DMS153 (cell line): Measurements from ENCODE around the gene TRIM22.
"Not testable (repeated sequence)": the region's sequence is repeated elsewhere in the genome, so short reads cannot be mapped to it uniquely, and the experiment has no call there.

Experiments
- DNase-seq: peaks from one replicate; lab custom pipeline; 2025; lab: John Stamatoyannopoulos, UW

The TRIM22 gene

GRCh38 chr11:5690736-5691135 is 1.1 kb downstream of the TRIM22 start:
- no peak for DNase-seq

DNA sequence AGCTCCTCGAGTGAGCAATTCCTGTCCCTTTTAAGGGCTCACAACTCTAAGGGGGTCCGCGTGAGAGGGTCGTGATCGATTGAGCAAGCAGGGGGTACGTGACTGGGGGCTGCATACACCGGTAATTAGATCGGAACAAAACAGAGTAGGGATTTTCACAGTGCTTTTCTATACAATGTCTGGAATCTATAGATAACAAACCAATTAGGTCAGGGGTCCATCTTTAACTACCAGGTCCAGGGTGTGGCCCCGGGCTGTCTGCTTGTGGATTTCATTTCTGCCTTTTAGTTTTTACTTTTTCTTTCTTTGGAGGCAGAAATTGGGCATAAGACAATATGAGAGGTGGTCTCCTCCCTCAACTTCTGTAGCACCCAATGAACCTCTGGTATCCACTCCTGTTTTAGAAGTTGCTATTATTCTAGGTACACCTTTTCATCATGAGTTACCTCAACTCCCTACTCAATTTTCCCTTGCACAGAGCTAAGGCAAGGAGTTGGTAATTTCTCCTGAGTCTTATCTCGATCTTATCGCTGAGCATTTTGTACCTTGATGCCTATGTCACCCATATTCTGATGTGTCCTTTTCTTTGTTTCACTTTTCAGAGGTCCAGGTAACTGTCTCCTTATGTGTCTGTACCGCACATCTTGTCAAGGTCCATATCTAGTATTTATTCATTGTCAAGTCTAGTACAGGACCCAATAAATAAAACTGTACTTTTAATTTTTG is 1.8 kb downstream of the TRIM22 start:
- not testable (repeated sequence) for DNase-seq

GRCh38 chr11:5691964-5692361 is 2.4 kb downstream of the TRIM22 start:
- no peak for DNase-seq

GRCh38 chr11:5694642-5695041 is 5.1 kb downstream of the TRIM22 start:
- no peak for DNase-seq

DNA sequence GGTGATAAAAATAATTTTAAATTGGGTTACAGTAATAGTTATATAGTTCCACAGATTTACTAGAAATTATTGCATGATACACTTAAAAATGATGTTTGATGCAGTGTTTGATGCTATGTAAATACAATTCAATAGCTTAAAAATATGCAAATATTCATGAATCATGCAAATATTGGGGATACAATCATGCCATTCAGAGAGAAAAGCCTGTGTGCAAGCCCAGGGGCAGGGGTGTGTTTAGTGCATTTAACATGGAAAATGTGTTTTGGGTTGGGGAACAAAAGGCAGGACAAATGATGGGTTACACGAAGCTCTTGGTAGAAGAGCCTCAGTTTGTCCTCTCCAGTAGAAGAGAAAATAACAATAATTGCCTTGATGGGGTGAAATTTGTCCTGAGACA is 6.0 kb downstream of the TRIM22 start:
- no peak for DNase-seq

GRCh38 chr11:5696210-5696609 is 6.6 kb downstream of the TRIM22 start:
- DNase-seq, result no peak

DNA sequence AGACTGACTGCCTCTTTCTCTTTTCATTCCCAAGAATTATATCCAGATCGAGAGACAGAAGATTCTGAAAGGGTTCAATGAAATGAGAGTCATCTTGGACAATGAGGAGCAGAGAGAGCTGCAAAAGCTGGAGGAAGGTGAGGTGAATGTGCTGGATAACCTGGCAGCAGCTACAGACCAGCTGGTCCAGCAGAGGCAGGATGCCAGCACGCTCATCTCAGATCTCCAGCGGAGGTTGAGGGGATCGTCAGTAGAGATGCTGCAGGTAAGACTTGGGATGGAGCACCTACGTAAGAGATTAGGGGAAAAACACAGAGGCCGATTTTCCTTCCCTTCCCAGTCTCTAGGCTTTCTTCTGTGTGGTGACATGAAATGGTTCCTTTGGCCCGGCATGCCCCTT is 8.7 kb downstream of the TRIM22 start:
- DNase-seq, result no peak

- DNase-seq, result no peak
Observed at GRCh38 chr11:5700421-5701054, 10.9 kb downstream of the TRIM22 start.

GRCh38 chr11:5701055-5701577 is 11.5 kb downstream of the TRIM22 start:
- DNase-seq, result no peak

- DNase-seq, result no peak
Observed at GRCh38 chr11:5703741-5704536, 14.3 kb downstream of the TRIM22 start.

- DNase-seq, result no peak
Observed at GRCh38 chr11:5705688-5706087, 16.1 kb downstream of the TRIM22 start.

- DNase-seq, result no peak
Observed at GRCh38 chr11:5712507-5712906, 22.9 kb downstream of the TRIM22 start.

- DNase-seq, result no peak
Observed at GRCh38 chr11:5713695-5714094, 24.1 kb downstream of the TRIM22 start.

- not testable (repeated sequence) for DNase-seq
Observed at GRCh38 chr11:5716518-5716917, 26.9 kb downstream of the TRIM22 start.

- no peak for DNase-seq
Observed at GRCh38 chr11:5719703-5720495, 30.3 kb downstream of the TRIM22 start.

- no peak for DNase-seq
Observed at GRCh38 chr11:5722622-5723021, 33.0 kb downstream of the TRIM22 start.

GRCh38 chr11:5726351-5726750 is 36.8 kb downstream of the TRIM22 start:
- no peak for DNase-seq

- DNase-seq, result no peak
Observed at GRCh38 chr11:5727691-5728090, 38.1 kb downstream of the TRIM22 start.

GRCh38 chr11:5736396-5736795 is 46.8 kb downstream of the TRIM22 start, which contains the start of gene OR56B1:
Gene OR56B1, plus strand, starts transcription at chr11:5736448. Its CDS starts 69 bp downstream, at chr11:5736517.
- DNase-seq, result no peak

- DNase-seq, result no peak
Observed at GRCh38 chr11:5737091-5737490, 47.5 kb downstream of the TRIM22 start.

DNA sequence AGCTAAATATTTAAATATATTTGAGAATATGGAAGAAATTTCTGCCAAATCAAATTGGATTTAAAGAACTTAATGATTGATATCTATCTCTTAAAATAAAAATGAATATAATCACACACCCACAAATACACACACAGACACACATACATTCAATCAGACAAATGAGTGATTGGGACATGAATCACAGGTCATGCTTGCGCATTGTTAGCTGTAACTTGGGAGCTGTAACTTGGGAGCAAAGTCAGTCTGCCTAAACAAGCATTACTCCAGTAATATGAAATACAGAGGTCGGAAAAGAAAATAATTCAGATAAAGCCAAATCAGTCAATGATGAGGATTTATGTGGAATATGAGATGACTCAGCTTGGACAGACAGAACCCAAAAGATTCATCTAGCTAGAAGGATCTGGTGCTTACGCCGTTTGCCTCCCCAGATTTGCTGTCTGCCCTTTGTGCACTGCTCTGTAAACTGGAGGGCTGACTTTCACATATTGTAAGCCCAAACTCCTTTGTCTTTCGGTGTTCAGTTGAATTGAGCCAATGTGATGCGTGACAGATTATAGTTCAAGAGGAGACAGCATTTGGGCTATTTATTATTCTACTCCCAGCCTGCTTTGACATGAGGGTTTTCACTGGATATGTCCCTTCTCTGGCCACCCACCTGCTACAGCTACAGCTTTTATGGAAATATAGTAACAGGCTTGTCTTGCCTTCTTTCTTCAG is 48.2 kb downstream of the TRIM22 start:
- DNase-seq, result no peak
